Endothelial cell of umbilical vein (primary cell): Measurements from ENCODE around the gene TTC27. TPM values are rescaled to one million over a fixed set of nuclear protein-coding genes. Genes with fewer than 3 reads are reported as not detected.
A peak's percentile ranks its signal among the peaks of the same experiment; 100 is the strongest.

ENCODE experiments used
- BruUV-seq: library from RNA; stranded (reverse); fragments of 400-500 nt; replicated peaks from 2 replicates; lab custom pipeline; 2021; lab: Mats Ljungman, UMichigan
- CTCF ChIA-PET: fragments of 300-600, 350-600 bp; sonication (Branson Sonifier 250); formaldehyde crosslinking; loops from one replicate; lab custom pipeline; 2021; ENCODE audit warnings: antibody characterized with exemption, inconsistent platforms; lab: Charles Lee
- POLR2A ChIA-PET: fragments of 300-600, 350-600 bp; sonication (Branson Sonifier 250); formaldehyde crosslinking; loops from one replicate; lab custom pipeline; 2021; ENCODE audit warnings: antibody characterized with exemption, inconsistent platforms; lab: Charles Lee
- DNase-seq: peaks from one replicate; pipeline ENCODE4 v3.0.0-alpha.2; 2011; ENCODE audit warnings: low read depth, low spot score
- FAIRE-seq: peaks from 2 replicates; lab custom pipeline; 2011; peaks lifted over from hg19 to GRCh38; lab: Jason Lieb, UNC
- H2AFZ ChIP-seq: 2 replicates; pipeline ENCODE4 v1.6.0; 2012; ENCODE audit warnings: low read depth, low read length, control low read depth, inconsistent platforms
- H3K27ac ChIP-seq: 2 replicates; pipeline ENCODE4 v1.5.1; 2011; ENCODE audit warnings: low read depth, mild to moderate bottlenecking, control low read depth, low read length, moderate library complexity; ENCODE audit not compliant: insufficient read depth
- H3K27me3 ChIP-seq, 2 experiments: 2 replicates each; pipeline versions ENCODE4 v1.6.0 to v1.6.1; 2011; ENCODE audit warnings: low read length in 2 of 2, mixed read lengths in 1 of 2; ENCODE audit not compliant: control insufficient read depth in 2 of 2, insufficient read depth in 2 of 2
- H3K36me3 ChIP-seq, 2 experiments: 2 replicates in 1 of 2; 3 replicates in 1 of 2; pipeline ENCODE4 v1.5.1; 2011; ENCODE audit warnings: low read length in 2 of 2, mild to moderate bottlenecking in 1 of 2, moderate library complexity in 1 of 2; ENCODE audit not compliant: control insufficient read depth in 2 of 2, insufficient read depth in 2 of 2; ENCODE audit errors: extremely low read depth in 1 of 2
- H3K4me1 ChIP-seq: 3 replicates; pipeline ENCODE4 v1.5.1; 2011; ENCODE audit warnings: mild to moderate bottlenecking, low read length; ENCODE audit not compliant: control insufficient read depth, insufficient read depth; ENCODE audit errors: extremely low read depth
- H3K4me2 ChIP-seq: 2 replicates; pipeline ENCODE4 v1.6.1; 2011; ENCODE audit warnings: low read length, control low read depth, mixed read lengths; ENCODE audit not compliant: insufficient read depth
- H3K4me3 ChIP-seq, 3 experiments: fragments of 200-600 bp in 1 of 3; sonication (generic), shearing (Covaris generic) in 1 of 3; replicated peaks in 1 of 3; 2 replicates each; pipeline ENCODE4 v1.5.1; 2011 to 2016; ENCODE audit warnings: control low read depth in 3 of 3, low read length in 3 of 3, mild to moderate bottlenecking in 2 of 3, inconsistent platforms in 1 of 3, low read depth in 1 of 3, moderate library complexity in 1 of 3; ENCODE audit not compliant: insufficient read depth in 1 of 3
- H3K79me2 ChIP-seq: 2 replicates; pipeline ENCODE4 v1.6.0; 2012; ENCODE audit warnings: low read length, inconsistent platforms; ENCODE audit not compliant: control insufficient read depth, insufficient read depth
- H3K9ac ChIP-seq: replicated peaks from 2 replicates; pipeline ENCODE3; 2011; ENCODE audit warnings: low read length, control low read depth; ENCODE audit not compliant: insufficient read depth; ENCODE audit errors: extremely low read depth
- H3K9me1 ChIP-seq: replicated peaks from 3 replicates; pipeline ENCODE4 v1.6.0; 2011; ENCODE audit warnings: mild to moderate bottlenecking, low read length; ENCODE audit not compliant: control insufficient read depth, insufficient read depth; ENCODE audit errors: extremely low read depth
- H3K9me3 ChIP-seq: replicated peaks from 2 replicates; pipeline ENCODE4 v1.5.1; 2012; ENCODE audit warnings: low read length, inconsistent platforms; ENCODE audit not compliant: control insufficient read depth, insufficient read depth
- H4K20me1 ChIP-seq: replicated peaks from 2 replicates; pipeline ENCODE3; 2011; ENCODE audit warnings: mild to moderate bottlenecking, low read length; ENCODE audit not compliant: control insufficient read depth, insufficient read depth; ENCODE audit errors: extremely low read depth
- EZH2 ChIP-seq: IDR thresholded peaks from 2 replicates; pipeline ENCODE4 v1.6.1; 2012; ENCODE audit warnings: borderline replicate concordance, low read depth, mild to moderate bottlenecking, moderate library complexity, low read length, inconsistent platforms; ENCODE audit not compliant: severe bottlenecking
- FOS ChIP-seq: IDR thresholded peaks from 2 replicates; pipeline ENCODE4 v1.6.1; 2011; ENCODE audit warnings: mild to moderate bottlenecking, low read length, moderate library complexity, borderline replicate concordance; ENCODE audit not compliant: insufficient read depth
- GATA2 ChIP-seq: IDR thresholded peaks from 2 replicates; pipeline ENCODE4 v1.7.0; 2011; ENCODE audit warnings: low read depth, mild to moderate bottlenecking, moderate library complexity, mixed read lengths, low read length; ENCODE audit not compliant: insufficient read length, insufficient read depth
- JUN ChIP-seq: IDR thresholded peaks from 2 replicates; pipeline ENCODE4 v1.6.1; 2011; ENCODE audit warnings: borderline replicate concordance, low read depth; ENCODE audit not compliant: insufficient read length, insufficient read depth
- MAX ChIP-seq: IDR thresholded peaks from 2 replicates; pipeline ENCODE4 v1.6.1; 2011; ENCODE audit not compliant: insufficient read depth, insufficient read length
- MYC ChIP-seq: IDR thresholded peaks from one replicate; pipeline ENCODE4 v1.6.1; 2011; ENCODE audit warnings: mild to moderate bottlenecking, low read depth, low read length
- POLR2A ChIP-seq: IDR thresholded peaks from 2 replicates; pipeline ENCODE4 v1.6.1; 2012; ENCODE audit warnings: low read depth, mild to moderate bottlenecking, control low read depth, low read length
- POLR2AphosphoS5 ChIP-seq: IDR thresholded peaks from 2 replicates; pipeline ENCODE4 v1.6.1; 2012; ENCODE audit warnings: low read depth, mild to moderate bottlenecking, control low read depth, low read length, moderate library complexity; ENCODE audit not compliant: insufficient read depth
- dilution Hi-C: fragments of 300-500 bp; cut with MboI; formaldehyde crosslinking; loops from one replicate; pipeline ENCODE4 v1.15.0; 2019; ENCODE audit warnings: low sequenced_read_pairs; ENCODE audit not compliant: extremely low pct_ligation_motif_present
- intact Hi-C: fragments of 100-400 bp; cut with micrococcal nuclease; formaldehyde crosslinking; loops from one replicate; pipeline ENCODE4 v1.10.0; 2022
- polyA plus RNA-seq, 4 experiments: library from polyadenylated mRNA; depleted of rRNA in 3 of 4; stranded (reverse) in 3 of 4; unstranded in 1 of 4; fragments of >200 nt; gene quantifications; 2 replicates each; pipeline versions ENCODE4 v1.2.1 to v1.2.3, GENCODE V29; 2011 to 2012; ENCODE audit warnings: missing spikeins in 1 of 4
- total RNA-seq: library from RNA; stranded (reverse); gene quantifications from 2 replicates; pipeline ENCODE4 v1.2.3, GENCODE V29; 2021
- TF ChIP-seq, protein P1 (sequence below), 2 donors: IDR thresholded peaks; 1 replicate in 1 of 2; 2 replicates in 1 of 2; pipeline ENCODE4 v1.5.1; 2011; ENCODE audit warnings: low read length in 2 of 2, mild to moderate bottlenecking in 2 of 2, moderate library complexity in 2 of 2, control low read depth in 1 of 2, inconsistent platforms in 1 of 2, low read depth in 1 of 2; ENCODE audit not compliant: insufficient read depth in 1 of 2; ENCODE audit errors: extremely low read depth in 1 of 2

TTC27 gene
- total and polyA plus RNA-seq, 2 donors (not counting 3 experiments of a cell fraction or from before 2014, with no cell fraction given) = 16.3 to 20.1 TPM

- Histone ChIP-seq H3K4me1 (peaks cover 12% of the 10 kb centered on the region), H3K9me1 (no peaks in the 10 kb centered on the region), H3K27ac (peak overlapping the region; percentile 65), H4K20me1 (no peaks in the 10 kb centered on the region), H3K9me3 (no peaks in the 10 kb centered on the region), H3K27me3 (no peaks in the 10 kb centered on the region), H3K9ac (peak overlapping the region; percentile 0), H3K36me3 (peaks cover 0 to 4% of the 10 kb centered on the region in 2 experiments), H3K4me2 (peak overlapping the region; percentile 63), H3K4me3 (no peak overlapping the region), H3K79me2 (no peaks in the 10 kb centered on the region), H2AFZ (no peak overlapping the region)
- FAIRE-seq (peak; percentile 53), DNase-seq (peak; percentile 85)
- BruUV-seq = no TSS peak
- POLR2A ChIA-PET = no interaction called here
- intact Hi-C loops = no loop called here
- TF ChIP-seq POLR2AphosphoS5 (peak; percentile 26), GATA2 (peak; percentile 15), POLR2A (no peak), EZH2 (no peak), JUN (no peak), MAX (no peak), MYC (no peak), FOS (peak; percentile 9)
- TF ChIP-seq, protein P1, sequence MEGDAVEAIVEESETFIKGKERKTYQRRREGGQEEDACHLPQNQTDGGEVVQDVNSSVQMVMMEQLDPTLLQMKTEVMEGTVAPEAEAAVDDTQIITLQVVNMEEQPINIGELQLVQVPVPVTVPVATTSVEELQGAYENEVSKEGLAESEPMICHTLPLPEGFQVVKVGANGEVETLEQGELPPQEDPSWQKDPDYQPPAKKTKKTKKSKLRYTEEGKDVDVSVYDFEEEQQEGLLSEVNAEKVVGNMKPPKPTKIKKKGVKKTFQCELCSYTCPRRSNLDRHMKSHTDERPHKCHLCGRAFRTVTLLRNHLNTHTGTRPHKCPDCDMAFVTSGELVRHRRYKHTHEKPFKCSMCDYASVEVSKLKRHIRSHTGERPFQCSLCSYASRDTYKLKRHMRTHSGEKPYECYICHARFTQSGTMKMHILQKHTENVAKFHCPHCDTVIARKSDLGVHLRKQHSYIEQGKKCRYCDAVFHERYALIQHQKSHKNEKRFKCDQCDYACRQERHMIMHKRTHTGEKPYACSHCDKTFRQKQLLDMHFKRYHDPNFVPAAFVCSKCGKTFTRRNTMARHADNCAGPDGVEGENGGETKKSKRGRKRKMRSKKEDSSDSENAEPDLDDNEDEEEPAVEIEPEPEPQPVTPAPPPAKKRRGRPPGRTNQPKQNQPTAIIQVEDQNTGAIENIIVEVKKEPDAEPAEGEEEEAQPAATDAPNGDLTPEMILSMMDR (IDR thresholded peaks at IDR 0.05; ENCODE audit: extremely low read depth in 1 of 2, insufficient read depth in 1 of 2, low read depth in 1 of 2, low read length in 2 of 2) = no peak
- dilution Hi-C loops = no loop called here
- CTCF ChIA-PET = interaction anchor here (0.7 to 2.3 kb wide), 2 partner anchors 19 to 63 kb away, joined by 3 to 10 read pairs; no protein-coding TSS in a partner anchor
Observed at GRCh38 chr2:32591669-32592463, 36.0 kb upstream of the TTC27 start.
